GM21825 (cell line): ENCODE data around the gene PLPPR1.
"Not testable (repeated sequence)": the region's sequence is repeated elsewhere in the genome, so short reads cannot be mapped to it uniquely, and the experiment has no call there.

Experiments used
- ATAC-seq: cut with Tn5 transposase; IDR thresholded peaks from one replicate; pipeline ENCODE4 v1.9.1; 2021; ENCODE audit warnings: mild to moderate bottlenecking, moderate library complexity; ENCODE audit not compliant: unreplicated experiment

The PLPPR1 gene

DNA sequence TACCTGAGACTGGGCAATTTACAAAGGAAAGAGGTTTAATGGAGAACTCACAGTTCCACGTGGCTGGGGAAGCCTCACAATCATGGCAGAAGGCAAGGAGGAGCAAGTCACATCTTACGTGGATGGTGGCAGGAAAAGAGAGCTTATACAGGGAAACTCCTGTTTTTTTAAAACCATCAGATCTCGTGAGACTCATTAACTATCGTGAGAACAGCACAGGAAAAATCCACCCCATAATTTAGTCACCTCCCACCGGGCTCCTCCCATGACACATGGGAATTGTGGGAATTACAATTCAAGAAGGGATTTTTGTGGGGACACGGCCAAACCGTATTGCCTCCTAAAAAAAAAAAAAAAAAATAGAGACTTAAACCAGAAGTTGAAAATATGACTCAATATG, 11.1 kb downstream of the PLPPR1 start:
- not testable (repeated sequence) for ATAC-seq

DNA sequence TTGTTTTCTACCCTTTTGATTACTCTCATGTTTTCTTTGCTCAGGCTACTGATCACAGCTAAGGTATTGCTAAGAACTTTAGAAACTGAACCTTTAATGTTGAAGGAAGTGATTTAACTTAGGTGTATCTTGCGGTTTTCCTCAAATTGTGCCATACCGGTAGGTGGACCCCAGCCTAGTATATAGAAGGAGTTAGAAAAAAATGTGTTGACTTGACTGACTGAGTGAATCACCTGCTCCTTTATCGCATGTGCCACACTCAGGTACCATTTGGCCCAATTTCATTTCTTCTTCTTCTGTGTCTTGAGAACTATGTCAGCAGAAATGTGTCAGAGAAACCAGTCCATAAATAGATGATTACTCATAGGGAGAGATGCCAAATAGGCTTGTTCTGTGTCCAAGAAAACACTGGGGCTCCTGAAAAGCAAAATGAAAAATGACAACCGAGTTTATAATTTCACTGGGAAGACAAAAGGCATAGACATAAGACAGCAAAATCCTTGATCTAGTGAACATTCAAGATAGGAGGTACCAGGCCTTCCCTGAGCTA, 19.4 kb downstream of the PLPPR1 start:
- ATAC-seq: no peak

DNA sequence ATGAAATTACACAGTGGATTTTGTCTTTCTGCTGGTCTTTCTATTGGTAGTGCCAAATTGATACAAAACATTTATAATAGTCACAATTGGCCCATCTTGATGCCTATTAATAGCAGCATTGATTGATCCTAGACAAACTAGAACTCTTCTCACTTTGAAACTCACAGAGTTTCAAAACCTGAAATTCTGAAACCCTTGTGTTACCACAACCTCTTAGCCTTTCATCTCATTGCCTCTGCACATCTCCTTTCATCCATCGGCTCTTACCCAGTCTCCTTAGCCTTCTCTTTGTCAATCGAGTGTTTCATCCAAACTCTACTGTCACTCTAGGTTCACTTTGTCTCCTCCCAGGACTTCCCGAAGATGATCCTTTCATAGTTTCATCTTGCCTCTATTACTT, 22.1 kb downstream of the PLPPR1 start:
- ATAC-seq: no peak

DNA sequence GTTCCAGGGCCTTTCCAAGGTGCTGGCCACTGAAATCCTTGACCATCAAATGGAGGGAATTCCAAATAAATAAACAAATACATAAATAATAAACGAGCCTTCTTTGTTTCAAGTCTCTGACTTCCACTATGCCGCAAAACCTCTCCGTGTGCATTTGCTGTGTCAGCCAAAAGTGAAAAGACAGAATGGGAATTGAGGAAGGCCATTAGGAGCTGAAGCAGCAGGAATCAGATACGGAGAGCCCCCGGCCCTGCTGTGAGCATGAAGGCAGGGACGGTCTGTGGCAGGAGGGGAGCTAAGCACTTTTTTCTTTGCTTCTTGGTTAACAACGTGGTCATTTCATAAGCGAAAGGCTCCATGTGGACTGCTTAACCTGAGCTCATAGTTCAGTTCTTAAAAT, 26.1 kb downstream of the PLPPR1 start:
- ATAC-seq: no peak

GRCh38 chr9:101055516-101055915, 27.0 kb downstream of the PLPPR1 start:
- ATAC-seq: no peak

- ATAC-seq: no peak
Measured at GRCh38 chr9:101062686-101063085, 34.2 kb downstream of the PLPPR1 start.

GRCh38 chr9:101063192-101063591, 34.7 kb downstream of the PLPPR1 start:
- ATAC-seq: no peak

DNA sequence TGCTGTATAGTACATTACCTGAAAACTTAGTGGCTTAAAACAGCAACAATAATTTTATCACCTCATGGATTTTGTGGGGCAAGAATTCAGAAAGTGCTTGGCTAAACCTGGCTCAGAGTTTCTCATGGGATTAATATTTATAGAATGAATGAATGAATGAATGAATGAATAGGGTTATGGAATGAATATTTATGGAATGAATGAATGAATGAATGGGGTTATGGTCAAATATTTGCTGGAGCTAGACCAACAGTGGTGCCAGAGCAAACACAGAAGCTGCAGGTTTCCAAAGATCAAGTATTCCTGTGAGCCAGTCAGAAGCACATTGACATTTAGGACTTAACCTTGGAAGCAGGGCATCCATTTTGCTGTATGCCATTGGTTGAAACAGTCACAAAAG, 35.7 kb downstream of the PLPPR1 start:
- no peak for ATAC-seq

DNA sequence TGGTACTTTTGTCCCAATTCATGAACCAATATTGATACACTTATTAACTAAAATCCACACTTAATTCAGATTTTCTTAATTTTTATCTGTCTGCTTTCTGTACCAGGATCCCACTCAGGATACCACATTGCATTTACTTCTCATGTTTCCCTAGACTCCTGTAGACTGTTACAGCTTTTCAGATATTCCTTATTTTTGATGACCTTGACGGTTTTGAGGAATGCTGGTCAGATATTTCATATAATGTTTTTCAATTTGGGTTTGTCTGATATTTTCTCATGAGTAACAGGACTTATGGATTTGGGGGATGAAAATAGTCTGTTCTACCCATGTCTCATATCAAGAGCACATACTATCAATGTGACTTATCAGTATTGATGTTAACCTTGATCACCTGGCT, 37.4 kb downstream of the PLPPR1 start:
- ATAC-seq: no peak

DNA sequence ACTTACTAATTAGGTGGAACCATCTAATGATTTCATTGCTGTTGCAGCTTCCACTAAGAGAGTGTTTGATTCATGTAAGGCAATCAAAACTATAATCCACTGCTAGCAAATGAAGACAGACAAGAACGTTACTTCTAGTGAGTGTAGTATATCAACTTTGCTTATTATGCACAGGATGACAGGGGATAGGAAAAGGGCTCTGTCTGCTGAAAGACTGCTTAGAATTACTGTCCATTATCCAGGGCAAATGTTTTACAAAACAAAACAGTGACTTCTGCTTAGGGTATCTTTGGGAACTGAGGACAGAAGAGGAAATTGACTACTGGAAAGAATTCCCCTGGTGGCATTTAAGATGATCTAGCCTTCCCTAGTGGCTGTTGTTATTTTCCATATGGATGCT, 40.2 kb downstream of the PLPPR1 start:
- no peak for ATAC-seq

DNA sequence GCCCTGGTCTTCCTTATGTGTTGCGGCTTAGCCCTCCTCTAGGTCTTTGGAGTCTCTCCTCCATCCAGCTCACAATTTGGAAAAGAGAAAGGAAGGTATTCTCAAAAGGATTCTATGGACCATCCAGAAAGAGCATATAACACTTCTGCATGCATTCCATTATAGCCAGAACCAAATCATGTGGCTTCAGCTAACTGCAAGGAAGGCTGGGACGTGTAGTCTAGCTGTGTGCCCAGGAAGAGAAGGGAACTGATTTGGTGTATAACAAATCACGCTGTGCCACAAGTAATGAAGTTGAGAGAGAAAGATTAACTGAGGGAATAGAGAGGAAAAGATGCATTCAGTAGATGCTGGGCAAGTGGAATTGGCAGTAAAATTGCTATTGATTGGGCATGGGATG, 43.7 kb downstream of the PLPPR1 start:
- ATAC-seq: no peak

DNA sequence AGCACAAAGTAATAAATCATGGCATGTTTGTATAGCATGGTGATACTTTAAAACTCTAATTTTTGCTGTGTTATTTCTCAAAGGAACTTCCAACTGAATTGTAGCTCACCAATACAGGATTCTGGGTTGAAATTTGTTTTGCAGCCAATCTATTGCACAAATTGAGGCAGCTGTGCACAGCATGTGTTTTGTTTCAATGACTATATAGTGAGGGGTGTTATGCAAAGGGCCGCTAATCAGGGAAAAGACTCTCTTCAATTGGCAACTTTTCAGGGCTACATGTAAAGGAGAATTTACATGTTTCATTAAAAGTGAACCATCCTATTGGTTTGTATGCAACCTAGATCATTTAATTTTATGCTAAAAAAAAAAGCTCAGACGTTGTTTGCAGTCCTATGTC, 44.6 kb downstream of the PLPPR1 start:
- ATAC-seq: no peak

GRCh38 chr9:101081641-101082040, 53.1 kb downstream of the PLPPR1 start:
- no peak for ATAC-seq

GRCh38 chr9:101083448-101084202, 55.1 kb downstream of the PLPPR1 start:
- no peak for ATAC-seq

- no peak for ATAC-seq
Measured at GRCh38 chr9:101087426-101087825, 58.9 kb downstream of the PLPPR1 start.

DNA sequence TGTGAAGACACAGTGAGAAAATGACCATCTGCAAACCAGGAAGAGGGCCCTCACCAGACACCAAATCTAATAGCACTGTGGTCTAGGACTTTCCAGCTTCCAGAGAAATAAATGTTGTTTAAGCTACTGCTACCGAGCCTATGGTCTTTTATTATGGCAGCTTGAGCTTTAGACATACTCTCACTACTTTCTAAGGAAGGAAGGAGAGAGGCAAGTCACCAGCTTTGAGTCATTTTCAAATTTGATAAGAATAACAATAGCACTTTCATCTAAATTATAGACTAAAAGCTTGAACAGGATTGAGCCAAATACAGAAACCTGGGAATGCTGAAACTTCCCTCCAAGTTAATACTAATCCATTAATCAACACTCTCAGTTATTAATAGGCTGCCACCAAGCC, 64.4 kb downstream of the PLPPR1 start:
- ATAC-seq: no peak

- no peak for ATAC-seq
Measured at GRCh38 chr9:101093620-101094019, 65.1 kb downstream of the PLPPR1 start.

- no peak for ATAC-seq
Measured at GRCh38 chr9:101094686-101095085, 66.2 kb downstream of the PLPPR1 start.

GRCh38 chr9:101097210-101097609, 68.7 kb downstream of the PLPPR1 start:
- ATAC-seq: no peak

GRCh38 chr9:101098392-101098791, 69.9 kb downstream of the PLPPR1 start:
- no peak for ATAC-seq

DNA sequence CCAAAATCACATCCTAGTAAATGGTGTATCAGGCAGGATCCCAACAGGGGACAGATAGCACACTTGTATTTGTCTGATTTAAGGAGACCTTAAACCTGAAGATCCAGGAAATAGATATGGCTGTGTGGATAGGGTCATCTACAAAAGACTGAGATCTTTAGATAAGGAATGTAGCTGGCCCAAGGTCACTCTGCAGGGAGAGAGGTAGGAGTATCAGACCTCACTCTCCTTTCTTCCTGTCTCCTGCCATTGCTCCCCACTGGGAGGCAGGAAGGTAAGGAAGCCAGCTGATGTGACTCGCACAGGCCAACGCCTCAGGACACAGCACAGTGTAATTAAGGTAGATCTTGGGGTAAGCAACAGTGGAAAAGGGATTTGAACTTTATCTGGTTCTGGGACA, 85.8 kb downstream of the PLPPR1 start:
- no peak for ATAC-seq

DNA sequence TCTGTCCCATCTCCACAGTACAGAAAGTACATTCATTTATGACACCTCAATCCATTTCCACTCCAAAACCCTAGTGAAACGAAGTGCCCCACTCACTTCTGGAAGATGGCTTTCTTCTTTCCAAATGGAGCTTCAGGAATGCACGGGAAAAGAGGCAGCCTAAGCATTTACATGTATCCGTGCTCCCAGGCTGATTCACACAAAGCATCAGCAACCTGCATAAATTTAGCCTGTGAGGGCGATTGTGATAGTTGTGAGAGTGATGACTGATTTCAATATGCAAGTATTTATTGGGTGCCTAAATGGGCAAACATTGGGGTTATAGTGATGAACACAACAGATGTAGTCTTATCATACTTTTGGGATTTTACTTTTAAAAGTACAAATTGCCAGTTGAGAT, 86.6 kb downstream of the PLPPR1 start:
- ATAC-seq: no peak

- no peak for ATAC-seq
Measured at GRCh38 chr9:101117161-101117560, 88.6 kb downstream of the PLPPR1 start.
